NCI-H2107 treated with DMSO at 0.1 percent for 48 hours (cell line): ENCODE results near the gene PPP1R9A.

Experiments used
- DNase-seq: peaks from one replicate; lab custom pipeline; 2025; ENCODE audit not compliant: unreplicated experiment; lab: John Stamatoyannopoulos, UW

PPP1R9A gene

GRCh38 chr7:95250571-95250970 lies 343.2 kb downstream of the PPP1R9A start:
- no peak for DNase-seq

DNA sequence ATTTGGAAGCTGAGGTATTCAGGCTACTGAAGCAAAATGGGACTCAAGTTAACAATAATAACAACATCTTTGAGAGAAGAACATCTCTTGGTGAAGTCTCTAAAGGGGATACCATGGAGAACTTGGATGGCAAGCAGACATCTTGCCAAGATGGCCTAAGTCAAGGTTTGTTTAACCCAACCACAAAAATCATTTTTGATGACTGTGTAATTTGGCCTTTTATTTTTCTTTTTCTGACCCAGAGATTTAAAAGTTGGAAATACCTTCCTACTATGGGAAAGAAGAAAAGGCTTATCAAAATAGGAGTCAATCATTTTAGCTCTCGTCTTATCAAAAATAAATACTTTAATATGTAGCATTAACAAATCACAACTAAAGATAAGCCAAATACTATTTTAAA lies 344.6 kb downstream of the PPP1R9A start:
- no peak for DNase-seq

DNA sequence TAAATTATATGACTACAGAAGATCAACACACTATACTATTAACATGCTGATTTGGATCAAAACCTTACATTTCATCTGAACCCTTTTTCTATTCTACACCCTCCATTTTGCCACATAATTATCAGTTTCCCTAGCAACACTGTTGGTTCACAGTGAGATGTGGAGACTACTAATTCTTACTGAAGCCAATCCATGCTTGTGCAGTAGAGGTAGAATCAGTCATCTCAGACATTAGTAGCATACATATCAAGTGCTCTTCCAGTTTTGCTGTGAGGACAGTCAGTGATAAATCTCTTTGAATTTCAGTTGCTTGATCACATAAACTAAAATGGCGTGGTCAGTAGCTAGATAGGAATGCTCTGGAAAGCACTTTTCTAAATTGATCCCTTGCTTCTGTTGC lies 346.6 kb downstream of the PPP1R9A start:
- no peak for DNase-seq

- no peak for DNase-seq
Observed at GRCh38 chr7:95255691-95256090, 348.3 kb downstream of the PPP1R9A start.

GRCh38 chr7:95261895-95262415 lies 354.6 kb downstream of the PPP1R9A start:
- no peak for DNase-seq

GRCh38 chr7:95262875-95263274 lies 355.5 kb downstream of the PPP1R9A start:
- DNase-seq = no peak

- no peak for DNase-seq
Observed at GRCh38 chr7:95263785-95264362, 356.5 kb downstream of the PPP1R9A start.

GRCh38 chr7:95264363-95264891 lies 357.0 kb downstream of the PPP1R9A start:
- no peak for DNase-seq

DNA sequence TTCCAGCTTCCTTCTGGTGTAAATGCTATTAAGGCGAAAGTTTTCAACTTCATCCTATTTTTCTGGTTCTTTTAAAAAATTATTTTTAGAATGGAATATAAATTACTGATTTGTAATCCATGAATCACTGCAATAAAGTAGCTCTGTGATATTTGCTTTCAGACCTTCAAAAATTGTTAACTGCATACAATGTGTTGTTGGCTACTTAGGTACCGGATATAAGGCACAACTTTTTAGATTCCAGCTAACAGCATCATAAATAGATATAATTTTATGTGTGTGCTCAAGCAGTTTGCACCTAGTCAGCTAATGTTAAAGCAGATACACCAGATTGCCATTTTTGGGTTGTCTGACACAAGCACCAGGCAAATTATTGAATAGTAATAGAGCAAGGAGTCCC lies 358.2 kb downstream of the PPP1R9A start:
- DNase-seq = no peak

GRCh38 chr7:95267754-95268153 lies 360.4 kb downstream of the PPP1R9A start:
- DNase-seq = no peak

- DNase-seq = no peak
Observed at GRCh38 chr7:95269640-95270039, 362.2 kb downstream of the PPP1R9A start.

DNA sequence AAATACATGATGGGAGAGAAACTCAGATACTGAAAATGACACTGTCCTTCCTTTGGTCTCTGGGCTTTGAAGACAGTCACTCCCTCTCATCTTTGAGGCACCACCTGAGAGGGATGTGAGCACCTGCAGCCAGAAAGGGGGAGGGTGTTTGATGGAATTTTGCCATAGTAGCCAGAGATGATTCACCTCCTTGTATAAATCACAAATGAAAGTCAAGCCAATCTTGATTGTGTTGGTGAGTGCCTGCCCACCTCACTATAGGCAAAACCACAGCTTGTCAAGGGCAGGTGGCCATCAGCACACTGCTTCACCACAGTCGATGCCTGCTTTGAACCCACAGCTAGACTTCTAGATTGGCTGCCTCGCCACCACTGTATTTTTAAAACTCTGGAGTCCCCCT lies 368.7 kb downstream of the PPP1R9A start:
- no peak for DNase-seq

DNA sequence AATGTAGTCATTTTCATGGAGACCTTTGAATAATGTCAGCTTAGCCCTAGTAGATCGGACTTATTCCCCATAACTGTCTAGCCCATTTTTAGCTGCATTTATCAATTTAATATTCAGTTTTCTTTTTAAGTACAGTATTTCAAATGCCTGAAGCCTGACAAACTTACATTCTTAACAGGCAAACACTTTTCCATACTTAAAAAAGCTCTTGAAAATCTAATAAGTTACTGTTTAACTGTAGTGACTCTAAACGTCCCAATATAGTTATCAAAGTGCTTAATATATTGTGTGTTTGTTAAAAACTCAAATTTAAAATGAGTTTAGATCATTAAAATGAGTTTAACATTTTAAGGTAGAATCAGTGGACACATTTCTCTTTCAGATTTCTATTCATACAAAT lies 372.0 kb downstream of the PPP1R9A start:
- no peak for DNase-seq

DNA sequence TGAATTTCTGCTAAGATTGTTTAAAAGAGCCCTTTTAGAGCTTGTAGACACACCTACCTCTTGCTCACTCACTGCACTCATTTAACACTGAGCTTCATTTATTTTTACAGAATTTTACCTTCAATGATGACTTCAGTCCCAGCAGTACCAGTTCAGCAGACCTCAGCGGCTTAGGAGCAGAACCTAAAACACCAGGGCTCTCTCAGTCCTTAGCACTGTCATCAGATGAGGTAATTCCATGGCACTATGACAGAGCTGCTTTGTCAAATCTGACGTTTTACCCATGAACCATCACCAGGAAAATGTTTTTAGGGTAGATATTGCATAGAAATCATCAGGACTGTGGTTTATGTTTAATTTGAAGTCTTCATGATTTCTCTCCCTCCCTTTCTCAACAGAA lies 378.7 kb downstream of the PPP1R9A start:
- DNase-seq = no peak

- no peak for DNase-seq
Observed at GRCh38 chr7:95290166-95290830, 382.9 kb downstream of the PPP1R9A start.

DNA sequence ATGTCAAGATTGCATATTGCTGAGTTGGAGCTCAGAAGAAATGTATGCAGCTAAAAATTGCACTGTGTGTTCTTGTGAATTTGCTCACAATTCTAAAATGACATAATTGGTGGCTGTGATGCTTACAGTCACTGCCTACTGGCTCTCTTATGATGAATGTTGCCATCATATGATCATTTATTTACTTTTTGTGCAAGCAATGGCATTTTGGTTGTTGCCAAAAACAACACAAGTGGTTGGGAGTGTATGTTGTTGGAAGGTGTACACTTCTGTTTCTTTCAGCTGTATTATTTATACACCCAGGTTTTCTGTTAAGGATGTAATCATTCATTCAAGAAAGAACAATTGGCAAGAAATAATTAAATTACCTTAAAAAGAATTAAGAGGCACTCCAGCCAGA lies 388.0 kb downstream of the PPP1R9A start:
- DNase-seq = no peak

DNA sequence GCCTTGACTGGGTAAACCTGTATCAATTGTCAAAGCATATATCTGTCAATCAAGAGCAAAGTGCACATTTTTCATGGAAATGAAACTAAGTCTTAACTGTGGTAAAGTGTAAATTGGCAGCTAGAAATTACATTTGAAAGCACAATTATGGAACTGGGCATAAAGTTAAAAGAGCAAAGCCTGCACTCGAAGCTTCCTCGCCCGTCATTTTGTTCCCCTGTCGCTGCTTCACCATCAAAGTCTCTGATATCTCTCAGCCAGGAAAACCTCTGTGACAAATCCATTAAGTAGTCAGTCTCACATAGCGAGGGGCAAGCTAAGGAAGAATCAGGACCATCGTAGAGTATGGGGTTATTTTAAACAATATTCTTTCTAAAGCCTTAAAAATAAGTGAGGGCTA lies 389.1 kb downstream of the PPP1R9A start:
- no peak for DNase-seq

DNA sequence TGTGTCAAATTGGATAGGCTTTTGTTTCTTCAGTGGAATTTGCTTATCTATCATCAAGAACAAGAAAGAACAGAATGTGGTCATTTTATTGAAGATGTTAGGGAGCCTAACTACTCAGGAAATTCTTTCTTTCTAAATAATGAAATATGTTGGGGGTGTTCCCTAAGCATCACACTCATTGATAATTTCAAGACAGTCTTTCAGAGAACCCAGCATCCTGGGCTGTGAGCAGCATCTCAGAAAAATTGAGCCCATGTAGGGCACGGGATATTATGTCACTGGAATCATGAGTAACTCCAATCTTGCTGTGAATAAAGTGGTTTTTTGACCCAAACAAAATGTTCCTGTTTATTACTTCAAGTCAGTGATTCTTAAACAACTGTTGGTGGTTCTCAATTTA lies 389.6 kb downstream of the PPP1R9A start:
- DNase-seq = no peak

GRCh38 chr7:95298091-95298490 lies 390.7 kb downstream of the PPP1R9A start:
- DNase-seq = no peak

GRCh38 chr7:95303013-95303905 lies 395.9 kb downstream of the PPP1R9A start:
- DNase-seq = no peak

DNA sequence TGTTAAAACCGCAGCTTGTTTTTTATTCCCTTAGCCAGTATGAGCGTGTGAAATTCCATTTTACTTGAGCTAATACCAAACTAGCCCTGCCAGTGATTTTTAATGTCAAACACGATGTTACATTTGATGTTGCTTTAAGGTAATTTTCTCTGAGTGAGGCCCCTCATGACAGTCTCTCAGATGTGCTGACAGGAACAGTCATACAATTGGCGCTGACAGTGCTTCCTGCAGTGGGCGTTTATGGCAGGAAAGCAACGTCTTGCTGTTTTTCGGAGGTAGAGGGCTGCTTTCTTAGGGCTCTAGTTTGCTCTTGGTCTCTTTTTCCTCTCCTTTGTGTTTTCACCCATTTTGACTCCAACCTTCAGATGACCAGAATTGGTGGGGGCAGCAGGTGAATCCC lies 397.6 kb downstream of the PPP1R9A start:
- DNase-seq = no peak

- DNase-seq = no peak
Observed at GRCh38 chr7:95309951-95310350, 402.6 kb downstream of the PPP1R9A start.
